Posterior cingulate gyrus (tissue), 11 donors: ENCODE results near the gene TAF11L9.
A peak's percentile ranks its signal among the peaks of the same experiment; 100 is the strongest.
"Not testable (repeated sequence)": the region's sequence is repeated elsewhere in the genome, so short reads cannot be mapped to it uniquely, and the experiment has no call there.

Source experiments
- DNase-seq, 10 donors: peaks; one replicate each; pipeline versions ENCODE4 v3.0.0 to v3.0.0-alpha.2; 2020 to 2021; ENCODE audit warnings: mixed read lengths in 3 of 10
- intact Hi-C: fragments of 100-400 bp; cut with DNase I; formaldehyde crosslinking; loops from one replicate; pipeline ENCODE4 v1.15.1; 2023

Gene TAF11L9

GRCh38 chr5:17594255-17594654 is at the start of gene TAF11L9:
Gene TAF11L9 (minus strand): TSS chr5:17594394.
- DNase-seq: peak in 1 of 10 donors; percentile 84
- intact Hi-C loops: not testable (repeated sequence)

- intact Hi-C loops: no loop called here
- no peak for DNase-seq
These were observed 40.0 kb upstream of the TAF11L9 start, which contains the start of gene TAF11L14 for GRCh38 chr5:17634160-17634559. Gene TAF11L14 (plus strand): TSS chr5:17634460.

DNA sequence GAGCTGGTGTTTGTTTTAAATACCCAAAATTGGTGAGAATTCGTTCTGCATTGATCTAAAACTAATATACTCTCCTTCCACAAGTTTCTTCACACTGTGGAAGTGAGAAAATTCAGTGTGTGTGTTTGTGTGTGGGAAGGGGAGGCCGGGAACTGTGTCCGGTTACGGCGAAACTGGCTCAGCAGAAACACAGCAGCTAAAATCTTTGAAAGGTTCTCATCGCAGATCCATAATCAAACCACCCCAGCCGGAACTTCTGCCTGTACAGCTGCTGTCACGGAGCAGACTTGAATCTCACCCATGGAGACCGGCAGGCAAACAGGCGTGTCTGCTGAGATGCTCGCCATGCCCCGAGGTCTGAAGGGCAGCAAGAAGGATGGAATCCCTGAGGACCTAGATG is 37.6 kb upstream of the TAF11L9 start, which contains the start of gene TAF11L13:
Gene TAF11L13 (plus strand): TSS at position 301 of the 400 bp plus-strand sequence.
- DNase-seq, intact Hi-C loops: not testable (repeated sequence)

DNA sequence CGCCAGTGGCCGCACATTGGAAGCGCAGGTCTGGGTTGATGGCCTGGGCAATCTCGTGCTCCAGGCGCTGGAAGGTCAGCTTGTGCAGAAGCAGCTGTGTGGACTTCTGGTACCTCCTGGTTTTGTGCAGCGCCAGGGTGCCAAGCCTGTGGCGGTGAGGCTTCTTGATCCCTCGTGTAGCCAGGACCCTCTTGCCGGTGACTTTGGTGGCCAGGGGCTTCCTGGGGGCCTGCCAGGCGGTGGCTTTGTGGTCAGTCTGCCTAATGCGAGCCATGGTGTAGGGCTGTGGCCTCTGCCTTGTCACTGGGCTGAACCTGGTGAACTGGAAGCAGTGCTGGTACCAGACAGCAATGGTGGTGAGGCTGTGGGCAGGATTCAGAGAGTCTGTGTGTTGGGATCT is 31.5 kb upstream of the TAF11L9 start:
- peak in 1 of 10 donors; percentile 80 for DNase-seq
- intact Hi-C loops: no loop called here

DNA sequence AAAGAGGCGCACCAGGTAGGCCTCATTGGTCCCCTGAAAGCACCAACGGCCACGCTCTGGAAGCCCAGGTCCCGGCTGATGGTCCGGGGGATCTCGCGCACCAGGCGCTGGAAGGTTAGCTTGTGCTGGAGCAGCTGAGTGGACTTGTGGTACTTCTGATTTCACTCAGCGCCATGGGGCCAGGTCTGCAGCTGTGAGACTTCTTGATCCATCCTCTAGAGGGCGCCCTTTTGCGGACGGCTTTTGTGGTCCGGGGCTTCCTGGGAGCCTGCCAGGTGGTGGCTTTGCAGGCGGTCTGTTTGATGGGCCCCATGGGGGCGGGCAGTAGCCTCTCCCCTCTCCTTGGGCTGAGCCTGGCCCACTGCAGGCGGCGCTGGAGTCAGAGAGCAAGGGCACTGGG is 26.4 kb upstream of the TAF11L9 start:
- DNase-seq: peak in 2 of 10 donors; percentile 55 to 72
- intact Hi-C loops: no loop called here

DNA sequence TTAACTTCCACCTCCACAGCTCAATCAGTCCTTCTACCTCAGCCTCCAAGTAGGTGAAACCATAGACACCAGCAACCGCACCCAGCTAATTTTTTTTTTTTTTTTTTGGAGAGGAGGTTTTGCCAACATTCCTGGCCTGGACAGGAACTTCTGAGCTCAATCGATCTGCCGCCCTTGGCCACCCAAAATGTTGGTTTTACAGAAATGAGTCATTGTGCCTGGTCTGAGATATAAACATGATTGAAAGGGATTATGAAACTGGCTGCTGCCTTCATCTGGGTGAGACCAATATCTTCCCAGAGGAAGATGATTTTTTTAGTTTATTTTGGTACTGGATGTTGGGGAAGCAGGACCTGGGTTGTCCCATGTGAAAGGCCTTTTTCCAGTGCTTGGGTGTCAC is 25.2 kb upstream of the TAF11L9 start:
- intact Hi-C loops: no loop called here
- no peak for DNase-seq

GRCh38 chr5:17614872-17615605 is 20.8 kb upstream of the TAF11L9 start:
- intact Hi-C loops: no loop called here
- peak in 1 of 10 donors; percentile 62 for DNase-seq

DNA sequence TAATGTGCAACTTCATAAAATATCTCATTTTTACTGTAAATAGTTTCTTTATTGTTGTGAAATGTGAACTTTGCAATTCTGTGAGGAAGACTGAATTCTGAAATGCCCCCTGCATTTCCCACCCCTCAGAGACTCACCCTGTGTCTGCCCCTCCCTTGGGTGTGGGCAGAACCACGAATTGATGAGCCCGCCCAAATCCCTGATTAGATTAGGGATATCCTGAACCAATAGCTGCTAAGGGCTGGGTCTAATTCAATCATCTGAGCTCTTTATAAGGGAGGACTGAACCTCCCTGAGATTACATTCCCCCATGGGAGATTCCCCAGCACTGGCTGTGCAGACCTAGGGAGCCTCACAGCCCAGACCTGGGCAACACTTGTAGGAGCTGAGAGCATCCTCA is 15.9 kb upstream of the TAF11L9 start, which contains the start of gene TAF11L12:
Gene TAF11L12 (plus strand): TSS at position 301 of the 400 bp plus-strand sequence.
- DNase-seq, intact Hi-C loops: not testable (repeated sequence)

GRCh38 chr5:17607461-17607860 is 13.3 kb upstream of the TAF11L9 start:
- DNase-seq, intact Hi-C loops: not testable (repeated sequence)

- DNase-seq: no peak
- intact Hi-C loops: no loop called here
These were observed 10.8 kb upstream of the TAF11L9 start for GRCh38 chr5:17604951-17605350.

- intact Hi-C loops, DNase-seq: not testable (repeated sequence)
These were observed 9.7 kb upstream of the TAF11L9 start, which contains the start of gene TAF11L11 for GRCh38 chr5:17603880-17604279. Gene TAF11L11 (plus strand): TSS chr5:17604183.

- intact Hi-C loops, DNase-seq: not testable (repeated sequence)
These were observed 3.5 kb upstream of the TAF11L9 start, which contains the start of gene TAF11L10 for GRCh38 chr5:17597728-17598127. Gene TAF11L10 (minus strand): TSS chr5:17597828.

GRCh38 chr5:17590860-17591259 is 3.3 kb downstream of the TAF11L9 start, which contains the start of gene TAF11L8:
Gene TAF11L8 (minus strand): TSS chr5:17590960.
- intact Hi-C loops, DNase-seq: not testable (repeated sequence)

GRCh38 chr5:17585658-17586057 is 8.5 kb downstream of the TAF11L9 start, which contains the start of gene TAF11L7:
Gene TAF11L7 (minus strand): TSS chr5:17585758.
- intact Hi-C loops, DNase-seq: not testable (repeated sequence)
